Measurements from ENCODE around the gene CALHM4. TPM values are rescaled to one million over a fixed set of nuclear protein-coding genes. Genes with fewer than 3 reads are reported as not detected.
A peak's percentile ranks its signal among the peaks of the same experiment; 100 is the strongest.

The CALHM4 gene
- total RNA-seq, 3 donors from 2014 or later: not detected

DNA sequence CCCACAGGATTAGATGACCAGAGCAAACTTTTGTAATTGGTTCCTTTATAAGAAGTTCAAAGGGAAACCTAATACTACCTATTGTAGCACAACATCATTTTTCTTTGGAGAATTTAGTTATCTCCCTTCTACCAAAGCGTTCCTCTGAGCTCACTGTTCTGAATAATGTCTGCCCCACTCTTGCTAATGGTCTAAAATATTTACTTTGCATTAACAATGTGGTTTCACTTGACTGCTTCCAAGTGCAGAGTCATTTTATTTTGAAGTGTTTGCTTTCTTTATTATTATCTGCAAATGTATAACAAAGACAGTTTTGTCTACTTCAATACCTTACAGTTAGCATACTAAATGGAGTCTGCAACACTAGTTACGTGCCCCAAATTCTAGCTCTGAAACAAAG, 23.1 kb upstream of the CALHM4 start:
- H3K4me1 ChIP-seq: no peaks in the 10 kb centered on the region
- H3K9me3 ChIP-seq: no peaks in the 10 kb centered on the region
- TF ChIP-seq CTCF (IDR thresholded peaks at IDR 0.05) (no peak), POLR2A (IDR thresholded peaks at IDR 0.05) (no peak), POLR2AphosphoS5 (IDR thresholded peaks at IDR 0.05) (no peak)
- intact Hi-C loops (cut with DNase I; ENCODE audit: low total_unique reads): no loop called here
- no peak overlapping the region for H3K4me3 ChIP-seq
- H3K27ac ChIP-seq: no peak overlapping the region
- no peak for DNase-seq (ENCODE audit: low spot score in 2 of 2)
- H3K27me3 ChIP-seq: no peaks in the 10 kb centered on the region
- H3K36me3 ChIP-seq: no peaks in the 10 kb centered on the region

GRCh38 chr6:116531675-116532570, 21.6 kb upstream of the CALHM4 start:
- DNase-seq (ENCODE audit: low spot score in 2 of 2): no peak
- H3K4me3 ChIP-seq: no peak overlapping the region
- no peak overlapping the region for H3K27ac ChIP-seq
- H3K9me3 ChIP-seq: no peaks in the 10 kb centered on the region
- intact Hi-C loops (cut with DNase I; ENCODE audit: low total_unique reads): loop anchor here (1.0 kb wide), 1 partner anchor 10 kb away; no protein-coding TSS in a partner anchor
- no peaks in the 10 kb centered on the region for H3K4me1 ChIP-seq
- TF ChIP-seq CTCF (IDR thresholded peaks at IDR 0.05) (peak; percentile 47 to 67 (median 67)), POLR2AphosphoS5 (IDR thresholded peaks at IDR 0.05) (no peak)
- no peaks in the 10 kb centered on the region for H3K27me3 ChIP-seq
- no peaks in the 10 kb centered on the region for H3K36me3 ChIP-seq

- H3K27me3 ChIP-seq: no peaks in the 10 kb centered on the region
- no peaks in the 10 kb centered on the region for H3K4me1 ChIP-seq
- no peaks in the 10 kb centered on the region for H3K36me3 ChIP-seq
- H3K27ac ChIP-seq: no peak overlapping the region
- no peaks in the 10 kb centered on the region for H3K9me3 ChIP-seq
- DNase-seq (ENCODE audit: low spot score in 2 of 2): no peak
- no peak overlapping the region for H3K4me3 ChIP-seq
- intact Hi-C loops (cut with DNase I; ENCODE audit: low total_unique reads): no loop called here
- TF ChIP-seq POLR2AphosphoS5 (IDR thresholded peaks at IDR 0.05) (no peak), CTCF (IDR thresholded peaks at IDR 0.05) (no peak), POLR2A (IDR thresholded peaks at IDR 0.05) (no peak)
Measured at GRCh38 chr6:116533233-116533957, 20.2 kb upstream of the CALHM4 start.

- no peak for TF ChIP-seq CTCF (IDR thresholded peaks at IDR 0.05)
- no peak for TF ChIP-seq POLR2A (IDR thresholded peaks at IDR 0.05)
- TF ChIP-seq POLR2AphosphoS5 (IDR thresholded peaks at IDR 0.05): no peak
- Histone ChIP-seq H3K4me3 (no peak overlapping the region), H3K27ac (no peak overlapping the region), H3K27me3 (no peaks in the 10 kb centered on the region), H3K9me3 (no peaks in the 10 kb centered on the region), H3K4me1 (no peaks in the 10 kb centered on the region), H3K36me3 (no peaks in the 10 kb centered on the region)
- DNase-seq (ENCODE audit: low spot score in 2 of 2): no peak
- intact Hi-C loops (cut with DNase I; ENCODE audit: low total_unique reads): no loop called here
Measured at GRCh38 chr6:116535109-116535508, 18.4 kb upstream of the CALHM4 start.

GRCh38 chr6:116536216-116536621, 17.3 kb upstream of the CALHM4 start:
- H3K36me3 ChIP-seq: no peaks in the 10 kb centered on the region
- DNase-seq (ENCODE audit: low spot score in 2 of 2): no peak
- H3K27ac ChIP-seq: no peak overlapping the region
- intact Hi-C loops (cut with DNase I; ENCODE audit: low total_unique reads): no loop called here
- TF ChIP-seq CTCF (IDR thresholded peaks at IDR 0.05) (peak in 2 of 3 donors; percentile 50 to 65), POLR2AphosphoS5 (IDR thresholded peaks at IDR 0.05) (no peak), POLR2A (IDR thresholded peaks at IDR 0.05) (no peak)
- no peaks in the 10 kb centered on the region for H3K27me3 ChIP-seq
- H3K9me3 ChIP-seq: no peaks in the 10 kb centered on the region
- H3K4me1 ChIP-seq: no peaks in the 10 kb centered on the region
- H3K4me3 ChIP-seq: no peak overlapping the region

Data from breast epithelium (tissue), 4 donors.